ENCODE data around the gene TRMT61A.
"Not testable (repeated sequence)": the region's sequence is repeated elsewhere in the genome, so short reads cannot be mapped to it uniquely, and the experiment has no call there.

Gene TRMT61A

DNA sequence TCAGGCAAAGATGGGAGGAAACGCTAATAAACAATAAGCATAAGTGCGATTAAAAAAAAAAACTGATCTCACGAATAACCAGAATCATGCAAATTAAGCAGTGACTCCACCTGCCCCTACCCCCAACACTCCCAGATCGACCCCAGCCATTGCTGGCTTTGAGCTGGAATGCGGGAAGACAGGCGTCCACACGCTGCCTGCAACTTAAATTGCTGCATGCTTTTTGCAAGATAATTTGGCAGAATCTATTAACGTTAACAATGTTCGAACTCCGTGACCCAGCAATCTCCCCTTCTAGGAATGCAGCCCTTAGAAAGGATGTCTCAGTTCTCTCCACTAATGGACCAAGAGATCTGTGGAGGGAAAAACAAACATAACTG lies 5.4 kb upstream of the TRMT61A start:
- DNase-seq, result no peak

DNA sequence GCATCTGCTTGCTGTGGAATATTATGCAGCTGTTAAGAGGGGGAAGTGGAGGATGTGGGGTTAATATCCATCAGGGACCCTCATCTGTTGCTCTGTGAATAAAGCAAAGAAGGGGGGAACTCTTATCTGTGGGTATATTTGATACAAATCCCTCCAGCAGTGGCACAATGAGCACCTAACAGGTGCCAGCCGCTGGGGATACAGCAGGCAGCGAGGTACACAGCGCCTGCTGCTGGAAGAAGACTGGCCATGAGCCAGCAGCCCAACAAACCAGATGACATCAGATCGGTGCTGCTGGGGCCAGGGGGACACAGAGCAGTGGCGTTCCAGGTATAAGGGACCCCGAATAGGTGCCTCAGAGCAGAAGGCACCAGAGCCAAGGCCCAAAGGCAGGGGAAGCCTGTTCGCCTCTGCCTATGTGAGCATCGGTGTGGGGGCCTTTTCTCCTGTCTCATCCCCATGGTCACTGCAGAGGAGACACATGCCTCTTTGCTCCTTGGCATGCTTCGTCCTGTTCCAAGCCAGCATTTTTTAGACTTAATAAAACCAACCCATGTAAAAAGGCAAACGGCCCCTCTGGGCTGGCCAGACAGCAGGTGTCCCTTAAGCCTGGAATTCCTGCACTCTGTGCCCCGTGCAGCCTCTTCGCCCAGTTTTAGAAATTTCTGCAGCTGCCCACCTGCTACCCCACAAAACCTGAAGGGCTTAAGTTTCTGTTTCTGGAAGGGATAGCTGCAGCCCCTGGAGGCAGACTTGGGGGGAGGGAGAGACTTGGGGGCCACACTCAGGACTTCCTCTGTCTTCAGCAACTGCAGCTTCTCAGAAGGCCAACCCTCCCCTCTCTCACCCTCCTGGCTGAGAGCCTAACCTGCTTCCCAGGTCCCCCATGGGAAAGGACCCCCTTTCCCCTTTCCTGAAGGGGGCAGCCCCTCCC lies 4.7 kb upstream of the TRMT61A start:
- no peak for DNase-seq

DNA sequence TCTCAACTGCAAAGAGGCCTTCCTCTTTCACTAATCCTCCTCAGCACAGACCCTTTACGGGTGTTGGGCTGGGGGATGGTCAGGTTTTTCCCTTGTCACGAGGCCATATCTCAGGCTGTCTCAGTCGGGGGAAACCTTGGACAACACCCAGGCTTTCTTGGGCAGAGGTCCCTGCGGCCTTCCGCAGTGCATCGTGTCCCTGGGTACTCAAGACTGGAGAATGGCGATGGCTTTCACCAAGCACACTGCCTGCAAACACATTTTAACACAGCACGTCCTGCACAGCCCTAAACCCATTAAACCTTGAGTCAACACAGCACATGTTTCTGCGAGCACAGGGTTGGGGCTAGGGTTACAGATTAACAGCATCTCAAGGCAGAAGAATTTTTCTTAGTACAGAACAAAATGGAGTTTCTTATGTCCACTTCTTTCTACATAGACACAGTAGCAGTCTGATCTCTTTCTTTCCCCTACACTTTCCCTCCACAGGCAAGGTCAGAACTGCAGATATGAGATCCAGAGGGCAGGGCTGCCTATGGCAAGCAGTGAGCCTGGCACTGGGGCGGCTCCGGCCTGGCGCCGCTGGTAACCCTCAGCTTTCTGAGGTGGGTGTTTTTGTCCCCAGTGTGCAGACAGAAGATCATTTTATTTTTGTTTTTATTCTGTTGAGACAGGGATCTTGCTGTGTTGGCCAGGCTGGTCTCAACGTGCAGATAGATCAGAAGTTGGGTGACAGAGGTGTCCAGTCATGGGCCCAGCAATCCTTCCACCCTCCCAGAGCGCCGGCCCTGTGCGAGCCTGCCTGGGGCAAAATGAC lies 3.4 kb upstream of the TRMT61A start:
- DNase-seq, result not testable (repeated sequence)

DNA sequence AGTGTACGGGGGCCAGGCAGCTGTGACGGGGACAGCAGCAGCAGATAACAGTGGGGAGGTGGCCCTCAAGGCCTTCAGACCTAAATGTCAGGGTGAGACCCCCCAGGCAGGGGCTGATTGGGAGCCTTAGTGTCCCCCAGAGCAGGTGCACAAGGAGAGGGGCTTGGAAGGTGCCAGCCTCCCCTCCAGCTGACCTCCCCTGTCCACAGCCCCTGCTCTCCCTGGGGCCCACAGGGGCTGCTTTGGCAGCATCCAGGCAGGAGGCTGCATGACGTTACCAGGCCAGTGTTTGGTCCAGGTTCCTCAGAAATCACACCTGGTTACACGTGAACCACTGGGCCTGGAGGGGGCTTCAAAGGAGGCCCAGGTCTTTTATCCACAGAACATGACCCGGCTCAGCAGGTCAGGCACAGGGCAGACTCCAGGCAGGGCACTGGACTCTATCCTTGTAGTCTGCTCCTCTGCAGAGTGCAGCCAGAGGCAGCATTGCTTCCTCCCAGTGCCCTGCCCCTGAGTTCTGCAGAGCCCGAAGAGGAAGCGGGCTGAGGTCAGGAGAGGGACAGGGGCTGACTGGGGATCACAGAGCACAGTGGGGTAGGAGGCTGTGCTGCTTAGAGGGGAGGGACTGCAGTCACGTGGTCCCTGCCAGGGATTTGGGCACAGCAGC lies 2.6 kb upstream of the TRMT61A start:
- DNase-seq, result no peak

DNA sequence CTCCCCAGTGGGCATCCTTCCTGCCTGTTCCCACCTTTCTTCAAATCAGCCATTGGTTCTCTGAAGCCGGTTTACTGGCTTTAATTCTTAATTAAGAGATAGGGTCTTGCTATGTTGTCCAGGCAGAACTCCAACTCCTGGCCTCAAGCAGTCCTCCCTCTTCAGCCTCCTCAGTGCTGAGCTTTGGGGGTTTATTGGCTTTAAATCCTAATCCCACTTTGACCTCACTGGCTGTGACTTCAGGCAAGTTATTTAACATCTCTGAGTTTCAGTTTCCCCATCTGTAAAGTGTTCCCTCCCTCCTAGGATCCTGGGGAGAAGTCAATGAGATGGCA lies 2.1 kb upstream of the TRMT61A start:
- DNase-seq, result no peak

DNA sequence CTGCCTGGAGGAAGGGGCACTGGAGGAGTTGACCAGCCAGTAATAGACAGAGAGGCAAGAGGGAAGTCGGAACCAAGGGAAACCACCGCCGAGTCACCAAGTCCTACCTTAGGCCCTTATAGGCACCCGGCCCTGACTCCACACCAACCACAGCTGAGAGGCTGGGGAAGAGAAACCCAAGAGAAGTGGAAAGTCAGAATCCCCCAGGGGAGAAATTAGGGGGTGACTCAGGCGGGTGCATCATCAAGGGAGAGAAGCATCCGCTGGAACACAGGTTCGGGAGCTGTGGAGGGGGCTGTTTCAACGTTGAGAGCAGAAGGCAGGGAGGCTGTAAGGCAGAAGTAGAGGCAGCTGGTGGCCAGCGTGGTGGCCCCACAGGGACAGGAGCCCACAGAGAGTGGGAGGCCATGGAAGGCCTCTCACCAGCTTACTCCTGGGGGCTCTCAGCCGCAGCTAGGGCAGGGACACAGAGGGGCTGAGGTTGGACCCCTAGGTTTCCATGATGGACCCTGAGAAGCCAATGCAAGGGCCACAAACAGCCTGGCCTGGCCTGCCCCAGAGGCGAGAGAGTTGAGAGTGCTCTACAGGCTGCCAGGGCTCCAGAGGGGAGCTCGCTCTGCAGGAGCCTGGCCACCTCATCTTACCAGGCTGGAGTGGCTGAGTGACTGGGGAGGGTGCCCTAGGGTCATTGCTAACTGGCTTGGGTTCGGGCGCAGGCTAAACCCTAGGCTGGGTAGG lies 1.4 kb upstream of the TRMT61A start:
- DNase-seq, result no peak

DNA sequence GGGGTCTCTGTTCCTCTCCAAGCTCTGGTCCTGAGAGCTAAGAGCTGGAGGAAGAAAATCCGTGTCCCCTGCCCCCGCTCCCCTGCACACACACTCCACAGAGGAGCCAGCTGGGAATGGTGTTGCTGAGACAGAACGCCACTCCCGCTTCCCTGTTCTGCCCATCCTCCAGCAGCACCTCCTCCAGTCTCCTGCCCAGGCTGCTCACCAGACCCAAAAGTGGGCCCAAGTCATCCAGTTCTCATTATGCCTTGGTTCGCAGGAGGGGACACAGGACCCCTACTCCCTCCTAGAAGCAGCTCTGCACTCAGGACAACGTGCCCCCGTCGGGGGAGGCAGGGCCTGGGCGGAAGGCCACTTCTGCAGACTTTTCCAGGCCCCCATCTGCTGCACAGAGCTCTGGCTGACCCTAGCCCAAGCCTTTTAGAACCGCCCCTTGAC lies 830 bp upstream of the TRMT61A start:
- DNase-seq, result no peak

DNA sequence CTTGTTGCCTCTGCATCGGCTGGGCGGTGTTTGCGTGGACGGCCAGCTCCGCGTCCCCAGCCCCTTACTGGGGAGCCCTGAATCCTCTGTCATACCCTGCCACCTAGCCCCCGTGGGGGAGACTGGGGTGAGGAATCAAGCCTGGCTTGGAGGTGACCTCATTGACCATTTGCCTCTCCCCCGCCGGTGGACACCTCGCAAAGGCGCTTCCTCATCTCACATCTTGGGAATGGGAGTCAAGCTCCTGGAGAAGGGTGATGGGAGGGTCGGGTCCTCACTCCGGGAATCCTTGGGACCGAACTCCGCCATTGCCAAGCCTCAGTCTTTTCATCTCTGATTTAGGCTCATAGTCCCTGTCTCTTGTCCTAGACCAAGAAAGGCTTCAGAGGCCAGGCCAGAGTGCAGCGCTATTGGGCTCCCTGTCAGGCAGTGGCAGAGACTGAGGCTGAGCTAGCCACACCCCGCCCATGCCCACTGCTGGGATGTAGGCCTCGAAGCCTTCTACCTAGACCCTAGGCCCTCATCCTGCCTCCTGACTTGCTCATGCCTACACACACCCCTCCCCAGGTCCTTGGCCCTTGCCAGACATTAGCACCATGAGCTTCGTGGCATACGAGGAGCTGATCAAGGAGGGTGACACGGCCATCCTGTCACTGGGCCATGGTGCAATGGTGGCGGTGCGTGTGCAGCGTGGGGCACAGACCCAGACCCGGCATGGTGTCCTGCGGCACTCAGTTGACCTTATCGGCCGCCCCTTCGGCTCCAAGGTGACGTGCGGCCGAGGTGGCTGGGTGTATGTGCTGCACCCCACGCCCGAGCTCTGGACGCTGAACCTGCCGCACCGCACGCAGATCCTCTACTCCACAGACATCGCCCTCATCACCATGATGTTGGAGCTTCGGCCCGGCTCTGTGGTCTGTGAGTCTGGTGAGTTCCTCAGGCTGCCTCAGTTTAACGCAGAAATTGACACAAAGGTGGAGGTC lies 678 bp downstream of the TRMT61A start:
- no peak for DNase-seq

DNA sequence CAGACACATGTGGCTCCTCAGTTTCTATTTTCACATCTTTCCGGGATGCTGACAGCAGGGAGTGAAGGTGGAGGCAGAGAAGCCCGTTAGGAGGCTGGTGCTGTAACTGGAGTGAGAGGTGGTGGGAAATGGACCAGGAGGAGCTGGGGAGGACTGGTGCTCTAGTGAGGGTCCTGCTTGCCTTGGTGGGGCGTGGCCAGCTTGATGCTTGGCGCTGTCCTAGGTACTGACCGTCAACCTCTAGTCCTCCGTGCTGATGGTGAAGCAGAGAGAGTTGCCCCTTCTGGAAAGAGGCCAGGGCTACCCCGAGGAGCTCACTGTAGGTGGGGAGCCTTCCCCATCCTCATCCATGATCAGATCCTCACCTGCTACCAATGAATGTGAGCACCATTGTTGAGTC lies 1.4 kb downstream of the TRMT61A start:
- no peak for DNase-seq

DNA sequence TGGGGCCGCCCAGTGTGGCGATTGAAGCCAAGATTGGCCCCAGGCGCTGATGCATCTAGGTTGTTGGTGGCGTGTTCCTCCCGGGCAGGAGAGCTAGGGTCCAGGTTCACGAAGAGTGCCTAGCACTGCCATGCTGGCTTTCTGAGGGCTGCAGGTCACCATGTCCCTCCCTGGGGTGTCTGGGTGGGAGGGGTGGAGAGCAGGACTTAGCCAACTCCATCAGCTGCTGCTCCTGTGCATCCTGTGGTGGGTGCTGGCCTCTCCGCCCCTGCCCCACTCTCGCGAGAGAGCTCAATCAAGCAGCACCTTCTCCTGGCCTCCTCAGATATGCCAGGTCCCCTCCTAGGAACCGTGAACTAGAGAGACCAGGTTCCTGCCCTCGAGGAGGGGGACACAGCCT lies 1.8 kb downstream of the TRMT61A start:
- DNase-seq, result no peak

DNA sequence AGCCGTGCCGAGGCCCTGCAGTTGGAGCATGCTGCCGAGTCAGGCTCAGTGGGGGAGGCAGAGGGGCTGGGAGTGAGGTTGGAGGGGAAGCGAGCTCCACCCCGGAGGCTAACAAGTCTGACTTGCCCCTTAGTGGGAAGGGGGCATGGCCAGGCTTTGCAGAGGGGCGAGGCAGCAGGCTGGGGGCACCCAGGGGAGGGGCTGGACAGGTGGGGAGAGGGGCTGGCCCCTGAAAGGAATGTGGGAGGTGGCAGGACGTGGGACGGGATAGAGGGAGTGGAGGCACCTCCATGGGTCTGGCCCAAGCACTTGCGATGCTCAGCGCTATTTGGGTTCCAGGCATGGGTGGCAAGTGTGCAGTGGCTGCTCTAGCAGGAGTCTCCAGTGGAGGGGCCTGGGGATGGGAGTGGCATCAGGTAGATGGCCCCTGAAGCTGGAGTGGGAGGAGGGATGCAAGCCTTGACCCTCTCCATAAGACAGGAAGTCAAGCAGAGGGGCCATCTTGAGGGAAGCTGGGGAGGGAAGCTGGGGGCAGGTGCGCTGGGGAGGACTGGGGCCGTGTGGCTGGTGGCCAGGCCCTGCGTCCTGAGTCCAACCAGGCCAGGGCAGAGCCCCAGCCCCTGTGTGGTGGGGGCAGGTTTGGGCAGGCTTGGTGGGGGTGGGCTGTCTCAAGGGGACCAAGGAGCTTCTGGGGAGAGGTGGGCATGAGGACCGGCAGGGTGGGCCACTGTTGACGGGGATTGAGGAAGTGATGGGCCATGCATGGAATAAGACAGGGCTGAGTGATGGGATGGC lies 2.6 kb downstream of the TRMT61A start:
- no peak for DNase-seq

DNA sequence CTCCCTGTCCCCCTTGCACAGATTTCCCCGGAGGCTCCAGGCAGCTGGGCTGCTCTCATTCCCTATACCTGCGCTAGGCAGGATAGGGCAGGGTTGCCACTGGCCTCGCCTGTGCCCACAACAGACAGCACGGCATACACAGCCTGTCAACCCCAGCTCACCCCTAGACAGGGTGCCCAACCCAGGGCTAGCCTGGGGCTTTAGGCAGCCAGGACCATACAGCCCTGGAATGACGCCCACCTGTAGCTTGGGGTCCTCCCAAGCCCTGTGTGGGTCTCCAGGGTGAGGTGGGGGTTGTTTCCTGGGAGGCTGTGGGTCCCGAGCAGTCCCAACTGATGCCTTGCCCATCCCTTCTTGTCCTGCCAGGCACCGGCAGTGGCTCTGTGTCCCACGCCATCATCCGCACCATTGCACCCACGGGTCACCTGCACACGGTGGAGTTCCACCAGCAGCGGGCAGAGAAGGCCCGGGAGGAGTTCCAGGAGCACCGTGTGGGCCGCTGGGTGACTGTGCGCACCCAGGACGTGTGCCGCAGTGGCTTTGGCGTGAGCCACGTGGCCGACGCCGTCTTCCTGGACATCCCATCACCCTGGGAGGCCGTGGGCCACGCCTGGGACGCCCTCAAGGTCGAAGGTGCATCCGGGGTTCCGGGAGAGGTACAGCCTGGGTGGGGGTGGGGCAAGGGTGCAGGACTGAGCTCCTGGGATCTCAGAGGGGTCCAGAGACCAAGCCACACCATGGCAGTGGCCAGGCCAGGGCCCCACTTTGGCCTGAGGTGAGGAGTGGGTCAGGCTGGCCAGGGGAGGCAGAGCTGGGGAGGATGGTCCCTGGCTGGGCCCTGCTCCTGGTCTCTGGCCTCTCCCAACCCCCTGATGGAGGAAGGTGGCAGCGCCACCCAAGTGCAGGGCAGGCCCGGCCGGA lies 3.5 kb downstream of the TRMT61A start:
- no peak for DNase-seq

DNA sequence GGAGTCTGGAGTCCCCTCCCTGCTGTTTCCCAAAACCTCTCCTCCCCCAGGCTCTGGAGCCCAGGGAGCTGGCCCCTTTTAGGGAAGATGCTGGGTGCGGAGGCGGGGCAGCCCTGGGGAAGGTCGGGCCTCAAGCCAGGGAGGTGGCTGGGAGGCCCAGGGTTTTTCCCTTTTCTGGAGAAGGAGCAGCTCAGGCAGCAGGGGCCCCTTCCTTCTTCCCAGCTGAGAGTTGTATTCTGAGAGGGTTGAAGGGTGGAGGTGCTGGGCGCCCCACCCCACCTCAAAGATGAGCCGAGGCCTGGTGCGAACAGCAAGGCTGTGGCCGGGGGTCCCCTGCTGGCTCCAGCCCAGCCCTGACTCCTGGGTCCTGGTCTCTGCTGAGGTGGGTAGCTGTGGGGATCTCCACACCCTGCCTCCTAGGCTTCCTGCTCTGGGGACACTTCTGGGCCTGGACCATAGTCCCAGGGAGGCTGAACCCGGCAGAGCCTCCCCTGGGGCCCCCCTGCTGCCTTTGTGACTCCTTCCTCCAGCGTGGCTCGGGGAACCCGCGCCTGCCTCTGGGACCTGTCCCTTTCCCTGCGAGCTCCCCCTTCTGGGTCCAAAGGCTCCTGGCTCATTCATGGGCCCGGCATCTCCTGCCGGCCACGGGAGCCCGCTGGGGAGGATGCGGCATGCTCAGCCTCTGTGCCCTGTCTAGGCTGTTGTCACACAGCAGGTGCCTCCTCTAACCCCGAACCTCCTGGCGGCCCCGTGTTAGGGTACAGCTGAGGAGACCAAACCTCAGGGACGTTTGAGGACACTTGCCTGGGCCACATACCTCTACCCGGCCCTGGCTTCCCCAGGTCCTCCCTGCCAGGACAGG lies 4.4 kb downstream of the TRMT61A start:
- DNase-seq, result no peak

DNA sequence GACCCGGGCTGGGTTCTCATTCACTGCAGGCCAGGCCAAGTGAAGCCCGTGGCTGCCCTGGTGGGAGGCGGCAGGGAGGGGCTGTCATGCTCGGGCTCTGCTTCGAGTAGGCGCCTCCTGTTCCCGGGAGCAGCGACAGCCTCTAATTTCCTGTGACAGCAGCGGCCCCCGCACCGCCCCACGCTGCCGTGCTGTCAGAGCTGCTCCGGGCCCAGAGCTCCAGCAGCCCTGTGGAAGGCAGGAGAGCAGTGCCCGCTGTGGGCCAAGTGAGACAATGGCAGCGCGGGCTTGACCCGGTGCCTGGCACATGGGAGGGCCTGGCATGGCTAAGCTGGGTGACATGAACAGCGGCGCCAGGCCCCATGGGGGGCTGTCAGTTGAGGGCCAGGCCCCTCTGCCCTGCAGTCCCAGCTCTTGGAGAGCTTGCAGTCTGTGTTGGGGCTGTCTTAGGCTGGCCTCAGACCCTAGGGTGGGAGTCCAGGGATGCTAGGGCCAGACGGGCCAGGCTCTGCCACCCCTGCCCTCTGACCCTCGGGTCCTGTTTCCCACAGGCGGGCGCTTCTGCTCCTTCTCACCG lies 5.1 kb downstream of the TRMT61A start:
- no peak for DNase-seq

DNA sequence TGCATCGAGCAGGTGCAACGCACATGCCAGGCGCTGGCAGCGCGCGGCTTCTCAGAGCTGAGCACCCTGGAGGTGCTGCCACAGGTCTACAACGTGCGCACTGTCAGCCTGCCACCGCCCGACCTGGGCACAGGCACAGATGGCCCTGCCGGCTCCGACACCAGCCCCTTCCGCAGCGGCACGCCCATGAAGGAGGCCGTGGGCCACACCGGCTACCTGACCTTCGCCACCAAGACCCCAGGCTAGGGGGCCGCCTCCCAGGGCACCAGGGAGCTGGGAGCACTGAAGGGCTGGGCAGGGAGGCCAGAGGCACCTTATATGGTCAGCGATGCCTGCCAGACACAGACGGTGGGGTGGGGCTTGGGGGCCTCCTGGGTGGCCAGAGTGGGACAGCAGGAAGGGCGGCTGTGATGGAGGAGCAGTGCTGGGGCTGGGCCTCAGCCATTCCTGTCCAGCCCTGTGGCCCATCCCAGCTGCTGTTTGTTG lies 5.6 kb downstream of the TRMT61A start:
- DNase-seq, result no peak

DNA sequence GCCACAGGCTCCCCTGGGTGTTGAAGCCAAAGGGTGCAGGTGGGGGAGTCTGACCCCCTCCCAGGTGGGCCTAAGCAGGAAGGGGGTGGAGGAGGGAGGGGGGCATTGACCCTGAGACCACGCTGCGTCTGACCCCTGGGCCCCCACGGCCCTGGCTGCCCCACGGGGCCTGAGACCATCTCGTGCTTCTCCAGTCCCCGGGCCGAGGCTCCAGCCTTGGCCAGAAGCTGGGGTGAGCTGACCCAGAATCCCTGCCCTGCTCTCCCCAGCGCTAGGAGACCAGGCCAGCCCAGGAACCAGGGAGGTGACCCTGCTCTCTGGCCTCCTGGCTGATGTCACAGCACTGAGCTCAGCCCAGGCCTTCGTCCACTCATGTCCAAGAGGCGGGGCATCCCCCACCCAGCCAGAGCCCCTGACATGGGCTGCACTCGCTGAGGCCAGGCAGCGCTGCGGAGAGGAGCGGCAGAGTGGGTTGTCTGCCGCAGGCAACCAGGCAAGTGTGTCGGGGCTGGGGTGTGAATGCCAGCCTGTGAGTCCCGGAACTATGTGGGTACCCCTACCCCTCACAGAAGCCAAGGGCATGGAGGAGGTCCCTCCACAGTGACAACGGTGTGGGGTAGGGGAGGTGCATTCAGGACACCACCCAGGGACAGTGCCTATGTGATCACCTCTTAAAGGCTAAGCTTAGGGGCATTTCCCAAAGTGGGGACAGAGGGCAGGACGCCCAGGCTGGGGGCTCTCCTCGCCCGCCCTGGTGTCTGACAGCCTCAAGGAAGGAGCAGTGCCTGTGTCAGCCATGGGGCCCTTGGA lies 6.3 kb downstream of the TRMT61A start:
- no peak for DNase-seq

DNA sequence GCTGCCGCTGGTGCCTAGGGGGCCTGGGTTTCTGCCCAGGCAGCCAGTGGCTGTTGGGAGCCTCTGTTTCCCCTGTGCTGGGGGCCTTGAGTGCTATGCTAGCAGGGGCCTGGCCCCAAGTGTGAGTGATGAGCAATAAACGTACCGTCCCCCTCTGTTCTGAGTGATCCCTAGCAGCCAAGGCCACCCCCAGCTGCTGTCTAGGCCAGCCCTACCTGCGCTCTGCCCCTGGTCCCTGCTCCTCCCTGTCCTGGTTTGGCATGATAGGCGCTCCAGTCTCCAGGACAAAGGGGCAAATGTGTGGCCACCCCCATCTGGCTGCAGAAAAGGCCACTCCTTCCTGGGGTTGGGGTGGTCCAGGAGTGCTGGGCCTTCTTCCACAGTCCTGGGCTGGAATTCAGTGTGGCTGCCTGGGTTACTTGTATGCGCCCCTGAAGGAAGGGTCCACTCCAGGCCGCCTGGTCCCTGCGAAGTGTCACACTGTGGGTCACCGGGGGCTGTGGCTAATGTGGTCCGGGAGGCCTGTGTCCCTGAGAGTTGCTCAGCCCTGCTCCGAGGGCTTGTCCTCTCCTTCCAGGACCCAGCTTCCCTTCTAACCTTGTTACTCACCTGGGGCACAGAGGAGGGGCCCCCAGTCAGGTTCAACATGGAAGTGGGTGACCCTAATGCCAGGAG lies 7.0 kb downstream of the TRMT61A start:
- DNase-seq, result no peak
